ENCODE results near the gene ABLIM1.
"Not testable (repeated sequence)": the region's sequence is repeated elsewhere in the genome, so short reads cannot be mapped to it uniquely, and the experiment has no call there.

DNA sequence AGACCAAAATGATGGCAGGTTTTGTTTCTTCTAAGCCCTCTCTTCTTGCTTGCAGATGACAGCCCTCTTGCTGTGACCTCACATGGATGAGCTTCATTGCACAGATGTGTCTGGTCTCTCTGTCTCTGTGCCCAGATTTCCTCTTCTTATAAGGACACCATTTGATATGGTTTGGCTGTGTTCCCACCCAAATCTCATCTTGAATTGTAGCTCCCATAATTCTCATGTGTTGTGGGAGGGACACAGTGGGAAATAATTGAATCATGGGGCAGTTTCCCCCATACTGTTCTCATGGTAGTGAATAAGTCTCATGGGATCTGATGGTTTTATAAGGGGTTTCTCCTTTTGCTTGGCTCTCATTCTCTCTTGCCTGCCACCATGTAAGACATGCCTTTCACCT, 38.2 kb upstream of the ABLIM1 start:
- TF ChIP-seq, protein P1, sequence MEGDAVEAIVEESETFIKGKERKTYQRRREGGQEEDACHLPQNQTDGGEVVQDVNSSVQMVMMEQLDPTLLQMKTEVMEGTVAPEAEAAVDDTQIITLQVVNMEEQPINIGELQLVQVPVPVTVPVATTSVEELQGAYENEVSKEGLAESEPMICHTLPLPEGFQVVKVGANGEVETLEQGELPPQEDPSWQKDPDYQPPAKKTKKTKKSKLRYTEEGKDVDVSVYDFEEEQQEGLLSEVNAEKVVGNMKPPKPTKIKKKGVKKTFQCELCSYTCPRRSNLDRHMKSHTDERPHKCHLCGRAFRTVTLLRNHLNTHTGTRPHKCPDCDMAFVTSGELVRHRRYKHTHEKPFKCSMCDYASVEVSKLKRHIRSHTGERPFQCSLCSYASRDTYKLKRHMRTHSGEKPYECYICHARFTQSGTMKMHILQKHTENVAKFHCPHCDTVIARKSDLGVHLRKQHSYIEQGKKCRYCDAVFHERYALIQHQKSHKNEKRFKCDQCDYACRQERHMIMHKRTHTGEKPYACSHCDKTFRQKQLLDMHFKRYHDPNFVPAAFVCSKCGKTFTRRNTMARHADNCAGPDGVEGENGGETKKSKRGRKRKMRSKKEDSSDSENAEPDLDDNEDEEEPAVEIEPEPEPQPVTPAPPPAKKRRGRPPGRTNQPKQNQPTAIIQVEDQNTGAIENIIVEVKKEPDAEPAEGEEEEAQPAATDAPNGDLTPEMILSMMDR (IDR thresholded peaks at IDR 0.05; ENCODE audit: insufficient read depth, low read depth, low read length), result not testable (repeated sequence)
- TF ChIP-seq EZH2 (IDR thresholded peaks at IDR 0.05; ENCODE audit: insufficient read depth, low read length), result not testable (repeated sequence)
